Measurements from ENCODE around the gene SMYD3. TPM values are rescaled to one million over a fixed set of nuclear protein-coding genes. Genes with fewer than 3 reads are reported as not detected.

SMYD3 gene
- total RNA-seq, 1 donor = 45.5 TPM

GRCh38 chr1:246417813-246418564 is 89.1 kb downstream of the SMYD3 start:
- DNase-seq (ENCODE audit: low read depth) = no peak
- H3K4me3 ChIP-seq (ENCODE audit: low read depth, low read length) = no peak overlapping the region
- TF ChIP-seq, protein P1, sequence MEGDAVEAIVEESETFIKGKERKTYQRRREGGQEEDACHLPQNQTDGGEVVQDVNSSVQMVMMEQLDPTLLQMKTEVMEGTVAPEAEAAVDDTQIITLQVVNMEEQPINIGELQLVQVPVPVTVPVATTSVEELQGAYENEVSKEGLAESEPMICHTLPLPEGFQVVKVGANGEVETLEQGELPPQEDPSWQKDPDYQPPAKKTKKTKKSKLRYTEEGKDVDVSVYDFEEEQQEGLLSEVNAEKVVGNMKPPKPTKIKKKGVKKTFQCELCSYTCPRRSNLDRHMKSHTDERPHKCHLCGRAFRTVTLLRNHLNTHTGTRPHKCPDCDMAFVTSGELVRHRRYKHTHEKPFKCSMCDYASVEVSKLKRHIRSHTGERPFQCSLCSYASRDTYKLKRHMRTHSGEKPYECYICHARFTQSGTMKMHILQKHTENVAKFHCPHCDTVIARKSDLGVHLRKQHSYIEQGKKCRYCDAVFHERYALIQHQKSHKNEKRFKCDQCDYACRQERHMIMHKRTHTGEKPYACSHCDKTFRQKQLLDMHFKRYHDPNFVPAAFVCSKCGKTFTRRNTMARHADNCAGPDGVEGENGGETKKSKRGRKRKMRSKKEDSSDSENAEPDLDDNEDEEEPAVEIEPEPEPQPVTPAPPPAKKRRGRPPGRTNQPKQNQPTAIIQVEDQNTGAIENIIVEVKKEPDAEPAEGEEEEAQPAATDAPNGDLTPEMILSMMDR (IDR thresholded peaks at IDR 0.05; ENCODE audit: insufficient read depth, low read length) = no peak

DNA sequence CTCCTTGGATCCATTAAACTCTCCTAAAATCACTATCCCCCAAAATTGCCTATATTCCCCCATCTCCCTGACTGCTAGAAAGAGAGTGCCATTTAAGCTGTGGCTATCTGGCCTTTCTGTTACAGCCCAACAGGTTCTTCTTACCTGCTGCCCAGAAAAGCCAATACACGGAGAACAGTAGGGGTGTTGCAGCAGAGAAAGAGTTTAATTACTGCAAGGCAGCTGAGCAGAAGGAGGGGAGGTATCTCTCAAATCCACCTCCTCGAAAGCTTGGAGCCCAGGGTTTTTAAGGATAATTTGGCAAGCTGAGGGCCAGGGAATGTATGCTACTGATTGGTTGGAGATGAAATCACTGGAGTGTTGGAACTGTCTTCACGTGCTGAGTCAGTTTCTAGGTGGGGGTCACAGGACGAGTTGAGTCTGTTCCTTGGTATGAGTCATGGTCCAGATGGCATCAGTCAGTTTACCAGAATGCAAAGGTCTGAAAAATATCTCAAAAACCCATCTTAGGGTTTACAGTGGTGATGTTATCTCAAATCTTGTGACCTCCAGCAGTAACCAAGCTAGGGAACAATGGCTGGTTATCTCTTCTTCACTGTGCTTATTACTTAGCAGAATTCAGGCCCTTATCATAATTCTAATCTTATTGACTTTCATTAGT is 89.8 kb downstream of the SMYD3 start:
- TF ChIP-seq, protein P1 (IDR thresholded peaks at IDR 0.05; ENCODE audit: insufficient read depth, low read length) = no peak
- peak; percentile 83 for DNase-seq (ENCODE audit: low read depth)
- no peak overlapping the region for H3K4me3 ChIP-seq (ENCODE audit: low read depth, low read length)

DNA sequence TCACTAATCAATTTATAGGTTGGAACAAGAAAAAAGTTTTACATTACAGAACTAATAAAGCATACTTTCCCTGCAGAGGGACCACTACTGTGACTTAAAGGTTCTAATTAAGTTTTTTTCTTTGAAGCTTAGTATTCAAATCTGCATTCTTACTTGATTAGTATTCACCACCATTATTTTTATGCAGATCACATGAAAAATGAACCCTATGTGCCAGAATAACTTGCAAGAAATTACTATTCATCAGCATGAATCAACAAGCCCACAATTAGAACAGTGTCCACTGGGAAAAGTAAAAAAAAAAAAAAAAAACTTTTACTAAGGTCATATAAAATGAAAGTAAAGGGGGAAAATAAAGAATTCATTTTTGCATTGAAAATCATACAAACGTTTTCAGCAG is 90.8 kb downstream of the SMYD3 start:
- DNase-seq (ENCODE audit: low read depth) = no peak
- H3K4me3 ChIP-seq (ENCODE audit: low read depth, low read length) = no peak overlapping the region
- TF ChIP-seq, protein P1 (IDR thresholded peaks at IDR 0.05; ENCODE audit: insufficient read depth, low read length) = no peak

- DNase-seq (ENCODE audit: low read depth) = no peak
- TF ChIP-seq, protein P1 (IDR thresholded peaks at IDR 0.05; ENCODE audit: insufficient read depth, low read length) = no peak
- no peak overlapping the region for H3K4me3 ChIP-seq (ENCODE audit: low read depth, low read length)
Measured at GRCh38 chr1:246415028-246415427, 92.1 kb downstream of the SMYD3 start.

GRCh38 chr1:246413430-246413829 is 93.6 kb downstream of the SMYD3 start:
- H3K4me3 ChIP-seq (ENCODE audit: low read depth, low read length) = no peak overlapping the region
- TF ChIP-seq, protein P1 (IDR thresholded peaks at IDR 0.05; ENCODE audit: insufficient read depth, low read length) = no peak
- DNase-seq (ENCODE audit: low read depth) = no peak

DNA sequence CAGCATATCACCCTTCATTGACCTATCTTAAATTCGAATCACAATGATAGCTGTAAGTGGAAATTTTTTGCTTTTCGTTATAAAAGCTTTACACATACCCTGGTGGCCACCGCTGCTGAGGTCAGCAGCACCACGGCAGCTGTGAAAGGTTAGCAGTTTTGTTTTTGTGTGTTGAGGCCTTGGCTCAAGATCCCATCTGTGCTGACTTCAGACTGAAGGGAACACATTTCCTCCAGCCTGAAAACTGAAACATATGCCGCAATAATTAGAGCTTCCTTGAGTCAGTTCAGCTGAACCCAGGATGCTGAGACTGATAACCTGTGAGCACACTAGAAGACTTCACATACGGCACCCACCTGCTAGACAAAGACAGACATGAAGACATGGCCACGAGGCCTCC is 103.0 kb downstream of the SMYD3 start:
- TF ChIP-seq, protein P1 (IDR thresholded peaks at IDR 0.05; ENCODE audit: insufficient read depth, low read length) = no peak
- DNase-seq (ENCODE audit: low read depth) = no peak
- H3K4me3 ChIP-seq (ENCODE audit: low read depth, low read length) = no peak overlapping the region

Data from fibroblast of the aortic adventitia (primary cell).